ENCODE measurements around the gene BRME1. TPM values are rescaled to one million over a fixed set of nuclear protein-coding genes. Genes with fewer than 3 reads are reported as not detected.

BRME1 gene
- 2.9 to 3.5 TPM (median 3.0 TPM) in 3 replicates for total RNA-seq
- long read RNA-seq = 0 reads

DNA sequence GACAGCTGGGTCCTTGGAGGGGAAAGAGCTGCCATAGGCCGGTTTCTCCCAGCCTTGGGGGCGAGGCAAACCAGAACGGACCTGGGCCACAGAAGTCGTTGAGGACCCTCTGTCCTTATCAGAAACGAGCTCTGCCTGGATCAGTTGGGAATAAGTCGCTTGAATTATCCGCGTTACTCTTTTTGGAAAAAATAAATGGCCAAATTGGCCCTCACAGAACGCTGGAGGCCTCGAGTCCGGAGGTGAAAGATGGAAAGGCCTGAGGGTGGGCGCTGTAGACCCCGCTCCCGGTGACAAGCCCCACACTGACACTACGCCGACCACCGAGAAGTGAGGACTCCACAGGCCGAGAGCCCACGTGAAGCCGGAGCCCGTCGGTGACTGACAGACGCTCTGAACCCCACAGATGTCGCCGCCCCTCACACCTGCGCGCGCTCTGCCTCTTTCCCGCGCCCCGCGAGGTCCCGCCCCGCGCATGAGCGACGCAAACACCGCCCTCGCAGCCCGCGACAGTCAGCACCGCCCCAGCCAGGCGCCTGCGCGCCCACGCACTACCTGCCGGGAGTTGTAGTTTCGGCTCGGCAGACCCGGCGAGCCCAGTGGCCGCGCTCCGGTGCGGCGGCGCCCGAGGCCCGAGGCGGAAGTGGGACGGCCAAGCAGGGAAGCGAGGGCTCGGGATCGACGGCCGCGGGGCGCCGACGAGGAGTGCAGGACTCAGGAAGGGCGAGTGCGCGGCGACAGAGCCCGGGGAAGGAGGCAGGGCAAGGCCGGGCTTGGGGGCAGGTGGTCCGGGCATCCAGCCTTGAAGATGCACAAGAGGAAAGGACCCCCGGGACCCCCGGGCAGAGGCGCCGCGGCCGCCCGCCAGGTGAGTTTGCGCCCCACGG lies at the start of gene BRME1, which contains the start of gene CC2D1A:
Gene BRME1, minus strand, starts transcription at position 484 of the 887 bp plus-strand sequence. CDS start 1,225 bp downstream, outside the sequence.
Gene CC2D1A, plus strand, starts transcription at position 568 of the 887 bp plus-strand sequence. Its CDS starts 241 bp downstream, at position 809.
- Mint-ChIP-seq H3K36me3 (ENCODE audit: low read depth) (peaks cover 2% of the 10 kb centered on the region), H3K27ac (ENCODE audit: unreplicated experiment) (peak within 1 kb of the TSS; percentile 51), H3K4me3 (ENCODE audit: unreplicated experiment) (peak within 1 kb of the TSS; percentile 82), H3K4me1 (ENCODE audit: low read depth) (peaks cover 13% of the 10 kb centered on the region), H3K27me3 (ENCODE audit: low read depth) (no peaks in the 10 kb centered on the region), H3K9me3 (ENCODE audit: low read depth) (no peaks in the 10 kb centered on the region)
- TF ChIP-seq, protein P1, sequence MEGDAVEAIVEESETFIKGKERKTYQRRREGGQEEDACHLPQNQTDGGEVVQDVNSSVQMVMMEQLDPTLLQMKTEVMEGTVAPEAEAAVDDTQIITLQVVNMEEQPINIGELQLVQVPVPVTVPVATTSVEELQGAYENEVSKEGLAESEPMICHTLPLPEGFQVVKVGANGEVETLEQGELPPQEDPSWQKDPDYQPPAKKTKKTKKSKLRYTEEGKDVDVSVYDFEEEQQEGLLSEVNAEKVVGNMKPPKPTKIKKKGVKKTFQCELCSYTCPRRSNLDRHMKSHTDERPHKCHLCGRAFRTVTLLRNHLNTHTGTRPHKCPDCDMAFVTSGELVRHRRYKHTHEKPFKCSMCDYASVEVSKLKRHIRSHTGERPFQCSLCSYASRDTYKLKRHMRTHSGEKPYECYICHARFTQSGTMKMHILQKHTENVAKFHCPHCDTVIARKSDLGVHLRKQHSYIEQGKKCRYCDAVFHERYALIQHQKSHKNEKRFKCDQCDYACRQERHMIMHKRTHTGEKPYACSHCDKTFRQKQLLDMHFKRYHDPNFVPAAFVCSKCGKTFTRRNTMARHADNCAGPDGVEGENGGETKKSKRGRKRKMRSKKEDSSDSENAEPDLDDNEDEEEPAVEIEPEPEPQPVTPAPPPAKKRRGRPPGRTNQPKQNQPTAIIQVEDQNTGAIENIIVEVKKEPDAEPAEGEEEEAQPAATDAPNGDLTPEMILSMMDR (IDR thresholded peaks at IDR 0.05) = peak; percentile 31
- peak; percentile 97 for DNase-seq (ENCODE audit: low spot score)

DNA sequence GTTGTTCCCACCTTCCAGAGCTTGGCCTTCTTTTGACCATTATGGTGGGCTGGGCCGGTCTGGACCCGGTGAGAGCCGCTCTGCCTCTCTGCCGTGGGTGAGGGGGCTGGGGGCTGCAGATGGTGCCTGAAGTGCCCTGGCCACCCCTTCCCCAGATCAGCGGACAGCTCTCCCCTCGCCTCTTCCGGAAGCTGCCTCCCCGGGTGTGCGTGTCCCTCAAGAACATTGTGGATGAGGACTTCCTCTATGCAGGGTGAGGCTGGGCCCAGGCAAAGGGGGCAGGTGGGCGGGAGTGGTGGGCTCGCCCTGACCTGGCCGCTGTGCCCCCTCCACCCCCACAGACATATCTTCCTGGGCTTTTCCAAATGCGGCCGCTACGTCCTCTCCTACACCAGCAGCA lies 48.3 kb upstream of the BRME1 start:
- TF ChIP-seq, protein P1 (IDR thresholded peaks at IDR 0.05) = no peak
- Mint-ChIP-seq H3K27ac (ENCODE audit: unreplicated experiment) (no peak overlapping the region), H3K4me3 (ENCODE audit: unreplicated experiment) (no peak overlapping the region), H3K36me3 (ENCODE audit: low read depth) (peaks cover 8% of the 10 kb centered on the region), H3K4me1 (ENCODE audit: low read depth) (peaks cover 12% of the 10 kb centered on the region), H3K9me3 (ENCODE audit: low read depth) (no peaks in the 10 kb centered on the region), H3K27me3 (ENCODE audit: low read depth) (no peaks in the 10 kb centered on the region)
- no peak for DNase-seq (ENCODE audit: low spot score)

DNA sequence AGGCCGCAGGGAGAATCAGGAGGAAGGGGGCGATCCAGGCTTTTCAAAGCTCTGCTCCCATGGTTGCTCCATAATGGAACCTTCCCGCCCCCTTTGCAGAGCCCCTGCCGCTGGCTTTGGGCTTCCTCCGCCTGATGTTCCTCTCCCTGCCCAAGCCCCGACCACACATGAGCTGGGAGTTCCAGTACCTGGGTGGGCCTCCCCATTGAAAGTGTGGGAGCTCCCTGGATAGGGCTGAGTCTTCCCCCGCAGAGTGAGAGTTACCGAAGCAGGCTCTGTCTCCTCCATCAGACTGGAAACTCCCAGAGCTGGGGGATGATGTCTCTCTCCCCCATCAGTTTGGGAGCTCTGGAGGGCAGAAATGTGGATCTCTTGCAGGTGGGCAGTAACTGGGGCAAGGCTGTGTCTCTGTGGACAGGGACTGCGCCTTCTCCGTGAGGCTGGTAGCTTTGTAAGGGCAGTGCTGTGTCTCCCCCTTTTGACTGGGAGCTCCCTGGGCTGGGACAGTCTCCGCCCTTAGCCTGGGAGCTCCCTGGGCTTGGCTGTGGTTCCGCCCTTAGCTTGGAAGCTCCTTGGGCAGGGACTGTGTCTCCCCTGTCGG lies 47.1 kb upstream of the BRME1 start:
- peak overlapping the region; percentile 12 for H3K27ac Mint-ChIP-seq (ENCODE audit: unreplicated experiment)
- no peaks in the 10 kb centered on the region for H3K27me3 Mint-ChIP-seq (ENCODE audit: low read depth)
- H3K36me3 Mint-ChIP-seq (ENCODE audit: low read depth) = peaks cover 5% of the 10 kb centered on the region
- H3K4me3 Mint-ChIP-seq (ENCODE audit: unreplicated experiment) = peak overlapping the region; percentile 81
- TF ChIP-seq, protein P1 (IDR thresholded peaks at IDR 0.05) = peak; percentile 48
- H3K4me1 Mint-ChIP-seq (ENCODE audit: low read depth) = peaks cover 12% of the 10 kb centered on the region
- no peak for DNase-seq (ENCODE audit: low spot score)
- H3K9me3 Mint-ChIP-seq (ENCODE audit: low read depth) = no peaks in the 10 kb centered on the region

DNA sequence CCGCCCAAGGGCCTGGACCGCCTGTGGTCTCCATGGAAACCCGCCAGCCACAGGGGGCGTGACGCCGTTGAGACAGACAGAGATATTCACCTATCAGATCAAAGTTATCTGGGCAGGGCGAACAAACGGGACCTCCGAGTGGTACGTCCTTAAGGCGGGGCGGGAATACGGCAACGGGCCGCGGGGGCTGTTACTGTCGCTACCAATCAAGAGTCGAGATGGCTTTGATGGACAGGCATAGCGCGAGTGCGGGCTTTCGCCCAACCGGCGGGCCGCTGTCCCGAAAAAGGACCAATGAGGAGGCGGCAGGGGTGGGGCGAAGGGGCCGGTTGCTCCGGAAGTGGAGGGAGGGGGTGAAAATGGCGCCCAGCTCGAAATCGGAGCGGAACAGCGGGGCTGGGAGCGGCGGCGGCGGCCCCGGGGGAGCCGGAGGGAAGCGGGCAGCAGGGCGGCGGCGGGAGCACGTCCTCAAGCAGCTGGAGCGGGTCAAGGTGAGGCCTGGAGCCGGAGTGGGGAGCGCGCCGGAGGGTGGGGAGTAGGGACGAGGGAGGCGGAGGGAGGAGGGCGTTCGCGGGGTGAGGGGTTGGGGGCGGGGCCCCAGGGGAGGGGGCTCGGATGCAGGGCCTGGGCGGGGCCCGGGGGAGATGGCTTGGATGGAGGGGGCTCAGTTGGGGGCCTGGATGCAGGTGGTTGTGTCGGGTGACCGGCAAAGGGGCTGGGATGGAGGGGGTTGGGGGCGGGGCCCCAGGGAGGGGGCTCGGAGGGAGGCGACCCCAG lies 46.4 kb upstream of the BRME1 start, which contains the start of gene DCAF15:
Gene DCAF15, plus strand, starts transcription at position 356 of the 777 bp plus-strand sequence. Its CDS starts 4 bp downstream, at position 360.
- H3K27me3 Mint-ChIP-seq (ENCODE audit: low read depth) = no peaks in the 10 kb centered on the region
- H3K4me3 Mint-ChIP-seq (ENCODE audit: unreplicated experiment) = peak within 1 kb of the TSS; percentile 89
- DNase-seq (ENCODE audit: low spot score) = peak; percentile 100
- TF ChIP-seq, protein P1 (IDR thresholded peaks at IDR 0.05) = no peak
- H3K27ac Mint-ChIP-seq (ENCODE audit: unreplicated experiment) = peak within 1 kb of the TSS; percentile 80
- H3K36me3 Mint-ChIP-seq (ENCODE audit: low read depth) = peaks cover 5% of the 10 kb centered on the region
- H3K4me1 Mint-ChIP-seq (ENCODE audit: low read depth) = peaks cover 12% of the 10 kb centered on the region
- H3K9me3 Mint-ChIP-seq (ENCODE audit: low read depth) = no peaks in the 10 kb centered on the region

Data from chondrocyte (in vitro differentiated cells).